GM23338 (cell line): Measurements from ENCODE around the gene SETDB2.

Experiments
- EZH2 ChIP-seq: fragments of 200-600 bp; sonication (generic); IDR thresholded peaks from one replicate; pipeline ENCODE4 v1.8.0; 2017; ENCODE audit warnings: antibody characterized with exemption, mild to moderate bottlenecking, low read depth; ENCODE audit not compliant: unreplicated experiment
- POLR2AphosphoS5 ChIP-seq: IDR thresholded peaks from 2 replicates; pipeline ENCODE4 v1.6.1; 2016; ENCODE audit warnings: antibody characterized with exemption, low read depth
- TF ChIP-seq, protein P1 (sequence below), 2 experiments: fragments of 200-600 bp in 1 of 2; sonication (generic) in 1 of 2; conservative IDR thresholded peaks; 2 replicates each; pipeline versions ENCODE4 v1.5.1 to v1.6.1; 2016 to 2017; ENCODE audit warnings: antibody characterized with exemption in 2 of 2, low read depth in 2 of 2, mild to moderate bottlenecking in 2 of 2, moderate library complexity in 1 of 2
- TF ChIP-seq, protein P2 (sequence below): IDR thresholded peaks from one replicate; pipeline ENCODE4 v1.6.1; 2018; ENCODE audit warnings: antibody characterized with exemption; ENCODE audit not compliant: unreplicated experiment

DNA sequence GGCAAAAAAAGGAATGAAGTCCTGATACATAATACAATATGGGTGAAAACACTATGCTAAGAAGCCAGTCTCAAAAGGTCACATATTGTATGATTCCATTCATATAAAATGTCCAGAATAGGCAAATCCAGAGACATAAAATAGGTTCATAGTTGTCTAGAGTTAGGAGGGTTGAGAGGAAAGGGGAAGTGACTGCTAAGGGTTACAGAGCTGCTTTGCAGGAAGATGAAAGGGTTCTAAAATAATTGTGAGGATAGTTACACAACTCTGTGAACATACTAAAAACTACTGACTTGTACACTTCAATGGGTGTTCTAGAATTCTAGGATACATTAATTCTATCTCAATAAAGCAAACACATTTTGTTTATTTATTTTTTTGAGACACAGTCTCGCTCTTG lies 25.9 kb upstream of the SETDB2 start:
- TF ChIP-seq, protein P1, sequence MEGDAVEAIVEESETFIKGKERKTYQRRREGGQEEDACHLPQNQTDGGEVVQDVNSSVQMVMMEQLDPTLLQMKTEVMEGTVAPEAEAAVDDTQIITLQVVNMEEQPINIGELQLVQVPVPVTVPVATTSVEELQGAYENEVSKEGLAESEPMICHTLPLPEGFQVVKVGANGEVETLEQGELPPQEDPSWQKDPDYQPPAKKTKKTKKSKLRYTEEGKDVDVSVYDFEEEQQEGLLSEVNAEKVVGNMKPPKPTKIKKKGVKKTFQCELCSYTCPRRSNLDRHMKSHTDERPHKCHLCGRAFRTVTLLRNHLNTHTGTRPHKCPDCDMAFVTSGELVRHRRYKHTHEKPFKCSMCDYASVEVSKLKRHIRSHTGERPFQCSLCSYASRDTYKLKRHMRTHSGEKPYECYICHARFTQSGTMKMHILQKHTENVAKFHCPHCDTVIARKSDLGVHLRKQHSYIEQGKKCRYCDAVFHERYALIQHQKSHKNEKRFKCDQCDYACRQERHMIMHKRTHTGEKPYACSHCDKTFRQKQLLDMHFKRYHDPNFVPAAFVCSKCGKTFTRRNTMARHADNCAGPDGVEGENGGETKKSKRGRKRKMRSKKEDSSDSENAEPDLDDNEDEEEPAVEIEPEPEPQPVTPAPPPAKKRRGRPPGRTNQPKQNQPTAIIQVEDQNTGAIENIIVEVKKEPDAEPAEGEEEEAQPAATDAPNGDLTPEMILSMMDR (conservative IDR thresholded peaks at IDR 0.05; ENCODE audit: low read depth in 2 of 2): no peak
- TF ChIP-seq, protein P2, sequence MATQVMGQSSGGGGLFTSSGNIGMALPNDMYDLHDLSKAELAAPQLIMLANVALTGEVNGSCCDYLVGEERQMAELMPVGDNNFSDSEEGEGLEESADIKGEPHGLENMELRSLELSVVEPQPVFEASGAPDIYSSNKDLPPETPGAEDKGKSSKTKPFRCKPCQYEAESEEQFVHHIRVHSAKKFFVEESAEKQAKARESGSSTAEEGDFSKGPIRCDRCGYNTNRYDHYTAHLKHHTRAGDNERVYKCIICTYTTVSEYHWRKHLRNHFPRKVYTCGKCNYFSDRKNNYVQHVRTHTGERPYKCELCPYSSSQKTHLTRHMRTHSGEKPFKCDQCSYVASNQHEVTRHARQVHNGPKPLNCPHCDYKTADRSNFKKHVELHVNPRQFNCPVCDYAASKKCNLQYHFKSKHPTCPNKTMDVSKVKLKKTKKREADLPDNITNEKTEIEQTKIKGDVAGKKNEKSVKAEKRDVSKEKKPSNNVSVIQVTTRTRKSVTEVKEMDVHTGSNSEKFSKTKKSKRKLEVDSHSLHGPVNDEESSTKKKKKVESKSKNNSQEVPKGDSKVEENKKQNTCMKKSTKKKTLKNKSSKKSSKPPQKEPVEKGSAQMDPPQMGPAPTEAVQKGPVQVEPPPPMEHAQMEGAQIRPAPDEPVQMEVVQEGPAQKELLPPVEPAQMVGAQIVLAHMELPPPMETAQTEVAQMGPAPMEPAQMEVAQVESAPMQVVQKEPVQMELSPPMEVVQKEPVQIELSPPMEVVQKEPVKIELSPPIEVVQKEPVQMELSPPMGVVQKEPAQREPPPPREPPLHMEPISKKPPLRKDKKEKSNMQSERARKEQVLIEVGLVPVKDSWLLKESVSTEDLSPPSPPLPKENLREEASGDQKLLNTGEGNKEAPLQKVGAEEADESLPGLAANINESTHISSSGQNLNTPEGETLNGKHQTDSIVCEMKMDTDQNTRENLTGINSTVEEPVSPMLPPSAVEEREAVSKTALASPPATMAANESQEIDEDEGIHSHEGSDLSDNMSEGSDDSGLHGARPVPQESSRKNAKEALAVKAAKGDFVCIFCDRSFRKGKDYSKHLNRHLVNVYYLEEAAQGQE: no peak
- TF ChIP-seq POLR2AphosphoS5: no peak
- TF ChIP-seq EZH2: no peak
